Measurements from ENCODE around the gene CSMD2.

Gene CSMD2

GRCh38 chr1:33864460-33865389 lies 300.3 kb downstream of the CSMD2 start:
- H3K4me1 ChIP-seq (ENCODE audit: control insufficient read depth in 1 of 2, insufficient read depth in 1 of 2, low read depth in 1 of 2, low read length in 1 of 2): no peaks in the 10 kb centered on the region
- no peak for TF ChIP-seq CTCF (IDR thresholded peaks at IDR 0.05)
- H3K9me3 ChIP-seq: no peaks in the 10 kb centered on the region
- no peak overlapping the region for H3K4me3 ChIP-seq (ENCODE audit: low read depth in 1 of 2, low read length in 1 of 2)
- no peak overlapping the region for H3K27ac ChIP-seq
- H3K36me3 ChIP-seq: no peaks in the 10 kb centered on the region
- no peaks in the 10 kb centered on the region for H3K27me3 ChIP-seq

- Histone ChIP-seq H3K27me3 (no peaks in the 10 kb centered on the region), H3K9me3 (no peaks in the 10 kb centered on the region), H3K4me1 (ENCODE audit: control insufficient read depth in 1 of 2, insufficient read depth in 1 of 2, low read depth in 1 of 2, low read length in 1 of 2) (no peaks in the 10 kb centered on the region), H3K27ac (no peak within 1 kb of the TSS), H3K4me3 (ENCODE audit: low read depth in 1 of 2, low read length in 1 of 2) (no peak within 1 kb of the TSS), H3K36me3 (no peaks in the 10 kb centered on the region)
- TF ChIP-seq CTCF (IDR thresholded peaks at IDR 0.05): no peak
Measured at GRCh38 chr1:33863779-33864178, 301.3 kb downstream of the CSMD2 start, which contains the start of gene HMGB4. Gene HMGB4 (plus strand): TSS chr1:33864079. CDS start chr1:33864192, 113 bp downstream.

GRCh38 chr1:33860671-33861070 lies 304.4 kb downstream of the CSMD2 start:
- no peak overlapping the region for H3K4me3 ChIP-seq (ENCODE audit: low read depth in 1 of 2, low read length in 1 of 2)
- no peaks in the 10 kb centered on the region for H3K27me3 ChIP-seq
- no peaks in the 10 kb centered on the region for H3K36me3 ChIP-seq
- H3K4me1 ChIP-seq (ENCODE audit: control insufficient read depth in 1 of 2, insufficient read depth in 1 of 2, low read depth in 1 of 2, low read length in 1 of 2): no peaks in the 10 kb centered on the region
- TF ChIP-seq CTCF (IDR thresholded peaks at IDR 0.05): no peak
- no peaks in the 10 kb centered on the region for H3K9me3 ChIP-seq
- no peak overlapping the region for H3K27ac ChIP-seq

- Histone ChIP-seq H3K4me3 (ENCODE audit: low read depth in 1 of 2, low read length in 1 of 2) (no peak overlapping the region), H3K36me3 (no peaks in the 10 kb centered on the region), H3K9me3 (no peaks in the 10 kb centered on the region), H3K27me3 (no peaks in the 10 kb centered on the region), H3K27ac (no peak overlapping the region), H3K4me1 (ENCODE audit: control insufficient read depth in 1 of 2, insufficient read depth in 1 of 2, low read depth in 1 of 2, low read length in 1 of 2) (no peaks in the 10 kb centered on the region)
- no peak for TF ChIP-seq CTCF (IDR thresholded peaks at IDR 0.05)
Measured at GRCh38 chr1:33854091-33854490, 310.9 kb downstream of the CSMD2 start.

- no peaks in the 10 kb centered on the region for H3K27me3 ChIP-seq
- no peaks in the 10 kb centered on the region for H3K4me1 ChIP-seq (ENCODE audit: control insufficient read depth in 1 of 2, insufficient read depth in 1 of 2, low read depth in 1 of 2, low read length in 1 of 2)
- no peak overlapping the region for H3K4me3 ChIP-seq (ENCODE audit: low read depth in 1 of 2, low read length in 1 of 2)
- no peaks in the 10 kb centered on the region for H3K36me3 ChIP-seq
- TF ChIP-seq CTCF (IDR thresholded peaks at IDR 0.05): no peak
- H3K27ac ChIP-seq: no peak overlapping the region
- H3K9me3 ChIP-seq: no peaks in the 10 kb centered on the region
Measured at GRCh38 chr1:33853431-33853830, 311.6 kb downstream of the CSMD2 start.

All from neutrophil (primary cell).